ENCODE measurements around the gene FHAD1. TPM values are rescaled to one million over a fixed set of nuclear protein-coding genes. Genes with fewer than 3 reads are reported as not detected.
"Not testable (repeated sequence)": the region's sequence is repeated elsewhere in the genome, so short reads cannot be mapped to it uniquely, and the experiment has no call there.

Gene FHAD1
- polyA plus RNA-seq, 3 donors, result 0.67 to 0.69 TPM; not detected in 1

DNA sequence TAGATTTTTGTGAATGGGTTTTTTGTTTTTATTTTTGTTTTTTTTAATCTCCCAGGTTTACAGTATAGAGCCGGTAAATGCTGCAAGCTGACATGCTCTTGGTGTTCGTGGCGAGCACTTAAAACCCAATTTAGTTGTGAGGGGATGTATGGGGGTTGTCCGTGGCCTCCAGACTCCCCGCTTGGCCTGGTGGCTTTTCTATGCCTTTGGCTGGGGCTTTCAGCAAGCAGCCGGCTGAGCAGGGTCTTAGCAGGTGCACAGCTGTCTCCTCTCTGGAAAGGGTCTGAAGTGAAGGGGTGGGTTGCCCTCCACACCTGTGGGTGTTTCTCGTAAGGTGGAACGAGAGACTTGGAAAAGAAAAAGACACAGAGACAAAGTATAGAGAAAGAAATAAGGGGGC is 131.7 kb downstream of the FHAD1 start:
- H3K9me3 ChIP-seq (replicated peaks in 1 of 2; ENCODE audit: control insufficient read depth in 1 of 2, insufficient read depth in 1 of 2, low read length in 2 of 2), result no peaks in the 10 kb centered on the region
- TF ChIP-seq CTCF (IDR thresholded peaks at IDR 0.05), result no peak
- Mint-ChIP-seq H3K27me3 (ENCODE audit: low read depth in 3 of 3) (peaks cover 8 to 29% (median 13%) of the 10 kb centered on the region in 3 donors), H3K36me3 (no peaks in the 10 kb centered on the region), H3K4me3 (peak overlapping the region in 1 of 2 donors; percentile 5), H3K9me3 (peaks cover 0 to 2% (median 0%) of the 10 kb centered on the region in 7 donors), H3K27ac (no peak overlapping the region), H3K4me1 (peaks cover 2% of the 10 kb centered on the region)
- H2AFZ ChIP-seq (ENCODE audit: insufficient read depth, low read depth, low read length, poor library complexity, severe bottlenecking), result no peak overlapping the region
- no peak overlapping the region for H3K4me2 ChIP-seq (replicated peaks; ENCODE audit: extremely low read depth, low read length, poor library complexity, severe bottlenecking)
- H3K79me2 ChIP-seq (ENCODE audit: insufficient read depth, low read length), result no peaks in the 10 kb centered on the region
- no peaks in the 10 kb centered on the region for H4K20me1 ChIP-seq (ENCODE audit: insufficient read depth, low read length)
- intact Hi-C loops (cut with micrococcal nuclease), result no loop called here
- WGBS (ENCODE audit: insufficient coverage), result 94% methylated on average over 4 of the region's 8 CpGs
- no peak for DNase-seq
- no peaks in the 10 kb centered on the region for H3K4me1 ChIP-seq (ENCODE audit: control insufficient read depth in 1 of 2, insufficient read depth in 2 of 2, low read length in 2 of 2)
- H3K9ac ChIP-seq (ENCODE audit: insufficient read depth, low read length, poor library complexity, severe bottlenecking), result no peak overlapping the region
- no peak overlapping the region for H3K27ac ChIP-seq (ENCODE audit: low read depth in 1 of 2, low read length in 2 of 2)
- no peaks in the 10 kb centered on the region for H3K27me3 ChIP-seq (ENCODE audit: control insufficient read depth in 2 of 2, insufficient read depth in 2 of 2, low read length in 2 of 2)
- no peak overlapping the region for H3K4me3 ChIP-seq (replicated peaks in 1 of 3; ENCODE audit: low read depth in 2 of 3, low read length in 3 of 3)
- no peaks in the 10 kb centered on the region for H3K36me3 ChIP-seq (replicated peaks in 1 of 2; ENCODE audit: control insufficient read depth in 1 of 2, insufficient read depth in 2 of 2, low read length in 2 of 2)

DNA sequence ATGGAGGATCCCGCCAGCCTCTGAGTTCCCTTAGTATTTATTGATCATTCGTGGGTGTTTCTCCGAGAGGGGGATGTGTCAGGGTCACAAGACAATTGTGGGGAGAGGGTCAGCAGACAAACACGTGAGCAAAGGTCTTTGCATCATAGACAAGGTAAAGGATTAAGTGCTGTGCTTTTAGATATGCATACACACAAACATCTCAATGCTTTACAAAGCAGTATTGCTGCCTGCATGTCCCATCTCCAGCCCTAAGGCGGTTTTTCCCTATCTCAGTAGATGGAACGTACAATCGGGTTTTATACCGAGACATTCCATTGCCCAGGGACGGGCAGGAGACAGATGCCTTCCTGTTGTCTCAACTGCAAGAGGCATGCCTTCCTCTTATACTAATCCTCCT is 132.1 kb downstream of the FHAD1 start:
- H3K9me3 Mint-ChIP-seq; H3K79me2 ChIP-seq (ENCODE audit: insufficient read depth, low read length); H3K36me3 Mint-ChIP-seq; H3K4me1 Mint-ChIP-seq; DNase-seq; H3K4me2 ChIP-seq (replicated peaks; ENCODE audit: extremely low read depth, low read length, poor library complexity, severe bottlenecking); H3K9ac ChIP-seq (ENCODE audit: insufficient read depth, low read length, poor library complexity, severe bottlenecking); H3K4me3 ChIP-seq (replicated peaks in 1 of 3; ENCODE audit: low read depth in 2 of 3, low read length in 3 of 3); intact Hi-C loops (cut with micrococcal nuclease); H3K36me3 ChIP-seq (replicated peaks in 1 of 2; ENCODE audit: control insufficient read depth in 1 of 2, insufficient read depth in 2 of 2, low read length in 2 of 2); H3K27ac Mint-ChIP-seq; H4K20me1 ChIP-seq (ENCODE audit: insufficient read depth, low read length); H3K9me3 ChIP-seq (replicated peaks in 1 of 2; ENCODE audit: control insufficient read depth in 1 of 2, insufficient read depth in 1 of 2, low read length in 2 of 2); H3K27me3 ChIP-seq (ENCODE audit: control insufficient read depth in 2 of 2, insufficient read depth in 2 of 2, low read length in 2 of 2); H2AFZ ChIP-seq (ENCODE audit: insufficient read depth, low read depth, low read length, poor library complexity, severe bottlenecking); H3K27ac ChIP-seq (ENCODE audit: low read depth in 1 of 2, low read length in 2 of 2); H3K4me1 ChIP-seq (ENCODE audit: control insufficient read depth in 1 of 2, insufficient read depth in 2 of 2, low read length in 2 of 2): not testable (repeated sequence)
- WGBS (ENCODE audit: insufficient coverage), result 32% methylated on average over 5 of the region's 9 CpGs
- Mint-ChIP-seq H3K4me3 (peak overlapping the region in 1 of 2 donors; percentile 24), H3K27me3 (ENCODE audit: low read depth in 3 of 3) (peaks cover 8 to 30% (median 13%) of the 10 kb centered on the region in 3 donors)
